ENCODE measurements around the gene PRRT1. TPM values are rescaled to one million over a fixed set of nuclear protein-coding genes. Genes with fewer than 3 reads are reported as not detected.
A peak's percentile ranks its signal among the peaks of the same experiment; 100 is the strongest.

Gene PRRT1
- total RNA-seq, 4 donors from 2014 or later, result 1.2 to 4.8 (median 3.1) TPM

- 8 to 25% methylated on average over 1 to 2 of the region's 2 CpGs for WGBS, 2 donors (ENCODE audit: low coverage in 1 of 2)
- H3K4me1 ChIP-seq, result peaks cover 0 to 64% (median 31%) of the 10 kb centered on the region in 3 donors
Measured at GRCh38 chr6:32175322-32175710, 23.6 kb upstream of the PRRT1 start.

GRCh38 chr6:32174416-32174815 is 22.7 kb upstream of the PRRT1 start:
- H3K9me3 ChIP-seq, result no peaks in the 10 kb centered on the region
- H3K4me1 ChIP-seq, result peaks cover 0 to 55% (median 22%) of the 10 kb centered on the region in 3 donors
- no peak for TF ChIP-seq EP300 (IDR thresholded peaks at IDR 0.05)
- TF ChIP-seq CTCF (IDR thresholded peaks at IDR 0.05), result no peak
- TF ChIP-seq POLR2A (IDR thresholded peaks at IDR 0.05), result no peak
- no peak for TF ChIP-seq POLR2AphosphoS5 (IDR thresholded peaks at IDR 0.05)
- peak overlapping the region in 2 of 4 donors; percentile 4 to 51 for H3K27ac ChIP-seq
- H3K36me3 ChIP-seq, result peaks cover 0 to 21% of the 10 kb centered on the region in 2 donors
- no peak overlapping the region for H3K4me3 ChIP-seq
- ATAC-seq, result no peak
- 70 to 85% methylated on average over 1 of the region's 1 CpG for WGBS, 2 donors (ENCODE audit: low coverage in 1 of 2)
- H3K27me3 ChIP-seq, result no peaks in the 10 kb centered on the region

More at GRCh38 chr6:32175322-32175710, 23.6 kb upstream of the PRRT1 start:
- H3K36me3 ChIP-seq, result peaks cover 0 to 21% of the 10 kb centered on the region in 2 donors
- no peaks in the 10 kb centered on the region for H3K27me3 ChIP-seq
- no peaks in the 10 kb centered on the region for H3K9me3 ChIP-seq
- H3K27ac ChIP-seq, result peak overlapping the region; percentile 89 to 98 (median 94)
- no peak for ATAC-seq
- H3K4me3 ChIP-seq, result peak overlapping the region; percentile 62 to 83
- TF ChIP-seq POLR2A (IDR thresholded peaks at IDR 0.05) (no peak), POLR2AphosphoS5 (IDR thresholded peaks at IDR 0.05) (no peak), EP300 (IDR thresholded peaks at IDR 0.05) (no peak), CTCF (IDR thresholded peaks at IDR 0.05) (no peak)

GRCh38 chr6:32173051-32173727 is 21.4 kb upstream of the PRRT1 start:
- Histone ChIP-seq H3K27ac (peak overlapping the region in 3 of 4 donors; percentile 7 to 51 (median 16)), H3K4me1 (peaks cover 0 to 47% (median 15%) of the 10 kb centered on the region in 3 donors), H3K27me3 (no peaks in the 10 kb centered on the region), H3K36me3 (peaks cover 0 to 33% of the 10 kb centered on the region in 2 donors), H3K9me3 (no peaks in the 10 kb centered on the region), H3K4me3 (no peak overlapping the region)
- no peak for ATAC-seq
- TF ChIP-seq POLR2AphosphoS5 (IDR thresholded peaks at IDR 0.05), result no peak
- no peak for TF ChIP-seq EP300 (IDR thresholded peaks at IDR 0.05)
- TF ChIP-seq POLR2A (IDR thresholded peaks at IDR 0.05), result no peak
- TF ChIP-seq CTCF (IDR thresholded peaks at IDR 0.05), result no peak
- 61 to 75% methylated on average over 3 to 4 of the region's 4 CpGs for WGBS, 2 donors (ENCODE audit: low coverage in 1 of 2)

- peaks cover 0 to 41% (median 8%) of the 10 kb centered on the region in 3 donors for H3K4me1 ChIP-seq
- peaks cover 0 to 53% of the 10 kb centered on the region in 2 donors for H3K36me3 ChIP-seq
- peak overlapping the region in 1 of 4 donors; percentile 3 for H3K27ac ChIP-seq
- ATAC-seq, result no peak
- no peaks in the 10 kb centered on the region for H3K27me3 ChIP-seq
- 95% methylated on average over 3 of the region's 6 CpGs; no CpG with 5 or more reads in 1 of the 2 donors for WGBS, 2 donors (ENCODE audit: low coverage in 1 of 2)
- no peak for TF ChIP-seq CTCF (IDR thresholded peaks at IDR 0.05)
- no peak for TF ChIP-seq EP300 (IDR thresholded peaks at IDR 0.05)
- TF ChIP-seq POLR2AphosphoS5 (IDR thresholded peaks at IDR 0.05), result no peak
- no peak for TF ChIP-seq POLR2A (IDR thresholded peaks at IDR 0.05)
- H3K9me3 ChIP-seq, result no peaks in the 10 kb centered on the region
- H3K4me3 ChIP-seq, result no peak overlapping the region
Measured at GRCh38 chr6:32171234-32171633, 19.5 kb upstream of the PRRT1 start.

GRCh38 chr6:32170294-32170693 is 18.6 kb upstream of the PRRT1 start:
- 80 to 100% methylated on average over 2 to 4 of the region's 11 CpGs for WGBS, 2 donors (ENCODE audit: low coverage in 1 of 2)
- Histone ChIP-seq H3K27ac (peak overlapping the region in 1 of 4 donors; percentile 74), H3K4me3 (no peak overlapping the region), H3K9me3 (no peaks in the 10 kb centered on the region), H3K27me3 (no peaks in the 10 kb centered on the region), H3K36me3 (peaks cover 0 to 61% of the 10 kb centered on the region in 2 donors), H3K4me1 (peaks cover 0 to 37% (median 7%) of the 10 kb centered on the region in 3 donors)
- no peak for ATAC-seq
- TF ChIP-seq POLR2A (IDR thresholded peaks at IDR 0.05) (no peak), POLR2AphosphoS5 (IDR thresholded peaks at IDR 0.05) (no peak), EP300 (IDR thresholded peaks at IDR 0.05) (no peak), CTCF (IDR thresholded peaks at IDR 0.05) (no peak)
